Hepatocyte (in vitro differentiated cells): Measurements from ENCODE around the gene TAPBPL.
"Not testable (repeated sequence)": the region's sequence is repeated elsewhere in the genome, so short reads cannot be mapped to it uniquely, and the experiment has no call there.

Experiments used
- EZH2 ChIP-seq: fragments of 200-600 bp; sonication (generic); IDR thresholded peaks from 2 replicates; pipeline ENCODE4 v1.6.1; 2016; ENCODE audit warnings: antibody characterized with exemption, mild to moderate bottlenecking, borderline replicate concordance
- EZH2phosphoT487 ChIP-seq: fragments of 200-600 bp; sonication (generic); IDR thresholded peaks from one replicate; pipeline ENCODE4 v1.6.1; 2018; ENCODE audit warnings: antibody characterized with exemption, mild to moderate bottlenecking, low read depth, moderate library complexity; ENCODE audit not compliant: unreplicated experiment, severe bottlenecking
- TF ChIP-seq, protein P1 (sequence below): fragments of 200-600 bp; sonication (generic); IDR thresholded peaks from 2 replicates; pipeline ENCODE4 v1.5.1; 2016; ENCODE audit warnings: antibody characterized with exemption, mild to moderate bottlenecking; ENCODE audit not compliant: poor library complexity

GRCh38 chr12:6475233-6475975, 23.6 kb downstream of the TAPBPL start:
- TF ChIP-seq, protein P1, sequence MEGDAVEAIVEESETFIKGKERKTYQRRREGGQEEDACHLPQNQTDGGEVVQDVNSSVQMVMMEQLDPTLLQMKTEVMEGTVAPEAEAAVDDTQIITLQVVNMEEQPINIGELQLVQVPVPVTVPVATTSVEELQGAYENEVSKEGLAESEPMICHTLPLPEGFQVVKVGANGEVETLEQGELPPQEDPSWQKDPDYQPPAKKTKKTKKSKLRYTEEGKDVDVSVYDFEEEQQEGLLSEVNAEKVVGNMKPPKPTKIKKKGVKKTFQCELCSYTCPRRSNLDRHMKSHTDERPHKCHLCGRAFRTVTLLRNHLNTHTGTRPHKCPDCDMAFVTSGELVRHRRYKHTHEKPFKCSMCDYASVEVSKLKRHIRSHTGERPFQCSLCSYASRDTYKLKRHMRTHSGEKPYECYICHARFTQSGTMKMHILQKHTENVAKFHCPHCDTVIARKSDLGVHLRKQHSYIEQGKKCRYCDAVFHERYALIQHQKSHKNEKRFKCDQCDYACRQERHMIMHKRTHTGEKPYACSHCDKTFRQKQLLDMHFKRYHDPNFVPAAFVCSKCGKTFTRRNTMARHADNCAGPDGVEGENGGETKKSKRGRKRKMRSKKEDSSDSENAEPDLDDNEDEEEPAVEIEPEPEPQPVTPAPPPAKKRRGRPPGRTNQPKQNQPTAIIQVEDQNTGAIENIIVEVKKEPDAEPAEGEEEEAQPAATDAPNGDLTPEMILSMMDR, result not testable (repeated sequence)
- not testable (repeated sequence) for TF ChIP-seq EZH2, EZH2phosphoT487
